NT2/D1 (cell line): ENCODE measurements around the gene UMODL1.

Experiments
- DNase-seq: peaks from one replicate; pipeline ENCODE4 v3.0.0-alpha.2; 2011; ENCODE audit warnings: low read depth, low spot score
- H3K27me3 ChIP-seq: 2 replicates; pipeline ENCODE4 v1.6.0; 2011; ENCODE audit warnings: mild to moderate bottlenecking; ENCODE audit not compliant: insufficient read length, insufficient read depth
- H3K36me3 ChIP-seq: 2 replicates; pipeline ENCODE4 v1.6.1; 2011; ENCODE audit warnings: mild to moderate bottlenecking, low read length, mixed read lengths; ENCODE audit not compliant: insufficient read depth, insufficient read length
- H3K4me1 ChIP-seq: 2 replicates; pipeline ENCODE4 v1.5.1; 2011; ENCODE audit not compliant: insufficient read depth, insufficient read length
- H3K4me3 ChIP-seq: 2 replicates; pipeline ENCODE4 v1.5.1; 2011; ENCODE audit warnings: low read depth; ENCODE audit not compliant: insufficient read length
- H3K9ac ChIP-seq: 2 replicates; pipeline ENCODE4 v1.6.0; 2011; ENCODE audit warnings: low read depth; ENCODE audit not compliant: insufficient read length
- H3K9me3 ChIP-seq: 2 replicates; pipeline ENCODE4 v1.5.1; 2011; ENCODE audit warnings: mild to moderate bottlenecking, low read length; ENCODE audit not compliant: insufficient read depth
- SUZ12 ChIP-seq: IDR thresholded peaks from 2 replicates; pipeline ENCODE4 v1.6.1; 2011; ENCODE audit not compliant: insufficient read length, insufficient read depth; ENCODE audit errors: extremely low read depth
- YY1 ChIP-seq: IDR thresholded peaks from 2 replicates; pipeline ENCODE4 v1.6.1; 2011; ENCODE audit not compliant: insufficient read length, insufficient read depth
- ZNF274 ChIP-seq: IDR thresholded peaks from 2 replicates; pipeline ENCODE4 v1.6.1; 2011; ENCODE audit warnings: mild to moderate bottlenecking, low read depth, low read length

UMODL1 gene, protein sequence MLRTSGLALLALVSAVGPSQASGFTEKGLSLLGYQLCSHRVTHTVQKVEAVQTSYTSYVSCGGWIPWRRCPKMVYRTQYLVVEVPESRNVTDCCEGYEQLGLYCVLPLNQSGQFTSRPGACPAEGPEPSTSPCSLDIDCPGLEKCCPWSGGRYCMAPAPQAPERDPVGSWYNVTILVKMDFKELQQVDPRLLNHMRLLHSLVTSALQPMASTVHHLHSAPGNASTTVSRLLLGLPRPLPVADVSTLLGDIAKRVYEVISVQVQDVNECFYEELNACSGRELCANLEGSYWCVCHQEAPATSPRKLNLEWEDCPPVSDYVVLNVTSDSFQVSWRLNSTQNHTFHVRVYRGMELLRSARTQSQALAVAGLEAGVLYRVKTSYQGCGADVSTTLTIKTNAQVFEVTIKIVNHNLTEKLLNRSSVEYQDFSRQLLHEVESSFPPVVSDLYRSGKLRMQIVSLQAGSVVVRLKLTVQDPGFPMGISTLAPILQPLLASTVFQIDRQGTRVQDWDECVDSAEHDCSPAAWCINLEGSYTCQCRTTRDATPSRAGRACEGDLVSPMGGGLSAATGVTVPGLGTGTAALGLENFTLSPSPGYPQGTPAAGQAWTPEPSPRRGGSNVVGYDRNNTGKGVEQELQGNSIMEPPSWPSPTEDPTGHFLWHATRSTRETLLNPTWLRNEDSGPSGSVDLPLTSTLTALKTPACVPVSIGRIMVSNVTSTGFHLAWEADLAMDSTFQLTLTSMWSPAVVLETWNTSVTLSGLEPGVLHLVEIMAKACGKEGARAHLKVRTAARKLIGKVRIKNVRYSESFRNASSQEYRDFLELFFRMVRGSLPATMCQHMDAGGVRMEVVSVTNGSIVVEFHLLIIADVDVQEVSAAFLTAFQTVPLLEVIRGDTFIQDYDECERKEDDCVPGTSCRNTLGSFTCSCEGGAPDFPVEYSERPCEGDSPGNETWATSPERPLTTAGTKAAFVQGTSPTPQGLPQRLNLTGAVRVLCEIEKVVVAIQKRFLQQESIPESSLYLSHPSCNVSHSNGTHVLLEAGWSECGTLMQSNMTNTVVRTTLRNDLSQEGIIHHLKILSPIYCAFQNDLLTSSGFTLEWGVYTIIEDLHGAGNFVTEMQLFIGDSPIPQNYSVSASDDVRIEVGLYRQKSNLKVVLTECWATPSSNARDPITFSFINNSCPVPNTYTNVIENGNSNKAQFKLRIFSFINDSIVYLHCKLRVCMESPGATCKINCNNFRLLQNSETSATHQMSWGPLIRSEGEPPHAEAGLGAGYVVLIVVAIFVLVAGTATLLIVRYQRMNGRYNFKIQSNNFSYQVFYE

DNA sequence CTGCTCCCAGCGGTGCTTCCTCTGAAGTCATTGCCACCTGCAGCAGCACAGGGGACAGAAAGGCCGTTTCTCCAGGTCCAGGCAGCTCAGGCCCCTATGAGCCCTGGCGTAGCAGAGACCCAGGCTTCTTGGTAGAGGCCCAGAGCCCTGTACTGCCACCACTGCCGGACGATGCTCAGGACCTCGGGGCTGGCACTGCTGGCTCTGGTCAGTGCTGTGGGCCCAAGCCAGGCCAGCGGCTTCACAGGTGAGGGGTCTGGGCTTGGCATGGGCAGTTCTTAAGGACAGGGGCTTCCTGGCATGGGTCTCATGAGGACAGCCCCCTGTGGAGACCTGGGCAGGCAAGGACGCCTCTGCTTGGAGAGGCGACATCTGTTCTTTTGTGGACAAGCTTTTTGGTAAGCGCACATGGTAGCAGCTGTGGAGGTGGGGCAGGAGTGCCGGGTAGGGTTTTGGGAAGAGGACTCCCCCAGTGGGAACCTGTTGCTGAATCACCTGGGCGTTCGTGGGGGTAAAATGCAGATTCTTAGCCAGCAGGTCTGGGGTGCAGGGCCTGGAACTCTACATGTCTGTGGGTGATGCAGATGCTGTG is at the start of gene UMODL1:
UMODL1 (plus strand) TSS at position 172 of the 592 bp plus-strand sequence; CDS start at position 172, 0 bp downstream.
- Histone ChIP-seq H3K27me3 (peaks cover 11% of the 10 kb centered on the region), H3K4me3 (no peak within 1 kb of the TSS), H3K36me3 (no peaks in the 10 kb centered on the region), H3K9me3 (no peaks in the 10 kb centered on the region), H3K9ac (no peak within 1 kb of the TSS), H3K4me1 (peaks cover 18% of the 10 kb centered on the region)
- TF ChIP-seq SUZ12 (no peak), YY1 (no peak), ZNF274 (no peak)
- DNase-seq: no peak

DNA sequence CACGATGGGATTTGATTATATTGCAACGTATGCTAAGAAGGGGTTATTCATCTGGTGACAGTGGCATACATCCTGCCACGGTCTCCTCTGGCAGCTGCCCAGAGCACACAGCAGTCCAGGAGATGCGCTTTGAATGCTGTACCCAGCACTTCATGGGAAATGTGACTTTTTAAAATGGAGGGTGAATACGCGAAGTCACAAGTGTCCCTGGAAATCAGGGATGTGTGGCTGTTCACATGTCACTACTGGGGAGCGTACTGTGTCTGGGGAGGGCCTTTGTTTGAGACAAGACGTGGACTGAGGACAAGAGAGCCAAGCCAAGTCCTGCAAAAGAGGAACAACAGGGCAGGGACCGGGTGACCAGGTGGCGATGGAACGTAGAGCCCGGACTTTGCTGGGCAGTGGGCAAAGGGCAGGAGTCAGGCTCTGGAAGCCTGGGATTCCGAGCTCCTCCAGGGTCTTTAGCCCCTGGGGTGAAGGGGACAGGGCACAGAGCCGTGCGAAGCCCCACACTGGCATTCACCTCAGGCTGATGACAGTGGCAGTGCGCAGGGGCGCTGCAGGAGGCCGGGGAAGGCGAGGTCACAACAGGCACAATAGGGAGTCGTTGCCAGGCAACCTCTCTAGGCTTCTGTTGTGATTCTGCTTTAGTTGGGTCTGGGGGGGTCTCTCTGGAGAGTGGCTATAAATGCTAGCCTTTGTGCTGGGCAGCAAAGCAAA is 49.6 kb upstream of the UMODL1 start:
- no peak for TF ChIP-seq SUZ12
- no peak for TF ChIP-seq YY1
- TF ChIP-seq ZNF274: no peak
- Histone ChIP-seq H3K9me3 (no peaks in the 10 kb centered on the region), H3K4me1 (peaks cover 13% of the 10 kb centered on the region), H3K4me3 (no peak overlapping the region), H3K9ac (peak overlapping the region; percentile 73), H3K36me3 (no peaks in the 10 kb centered on the region), H3K27me3 (peaks cover 27% of the 10 kb centered on the region)
- peak; percentile 57 for DNase-seq

DNA sequence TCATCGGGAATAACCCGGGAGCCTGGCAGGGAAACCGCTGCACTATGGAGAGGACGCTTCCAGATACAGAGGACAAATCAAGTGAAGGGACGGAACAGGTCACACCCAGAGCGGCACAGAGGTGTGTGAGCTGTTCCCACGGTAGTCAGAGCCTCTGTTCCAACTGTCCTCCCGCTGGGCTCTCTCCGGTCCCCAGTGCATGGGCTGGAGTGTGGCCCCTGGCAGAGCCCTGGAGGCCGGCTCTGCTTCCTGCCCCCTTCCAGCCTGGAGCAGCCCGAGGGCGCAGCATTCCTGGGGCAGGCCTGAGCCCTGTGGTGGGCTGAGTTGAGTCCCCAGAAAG is 49.1 kb upstream of the UMODL1 start:
- Histone ChIP-seq H3K36me3 (no peaks in the 10 kb centered on the region), H3K4me1 (peaks cover 16% of the 10 kb centered on the region), H3K9ac (peak overlapping the region; percentile 73), H3K9me3 (no peaks in the 10 kb centered on the region), H3K27me3 (peaks cover 27% of the 10 kb centered on the region), H3K4me3 (peak overlapping the region; percentile 2)
- no peak for DNase-seq
- TF ChIP-seq SUZ12 (no peak), ZNF274 (no peak), YY1 (no peak)

DNA sequence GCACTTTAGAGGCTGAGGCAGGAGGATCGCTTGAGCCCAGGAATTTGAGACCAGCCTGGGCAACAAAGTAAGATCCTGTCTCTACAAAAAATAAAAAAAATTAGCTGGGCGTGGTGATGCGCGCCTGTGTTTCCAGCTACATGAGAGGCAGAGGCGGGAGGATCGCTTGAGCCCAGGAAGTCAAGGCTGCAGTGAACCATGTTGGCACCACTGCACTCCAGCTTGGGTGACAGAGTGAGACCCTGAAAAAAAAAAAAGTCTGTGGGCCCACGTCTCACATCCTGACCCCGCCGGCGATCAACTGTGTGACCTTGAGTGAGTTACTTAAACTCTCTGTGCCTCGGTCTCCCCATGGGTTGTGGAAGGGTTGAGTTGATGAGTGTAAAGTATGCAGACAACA is 48.2 kb upstream of the UMODL1 start:
- no peaks in the 10 kb centered on the region for H3K36me3 ChIP-seq
- TF ChIP-seq ZNF274 (no peak), YY1 (no peak), SUZ12 (no peak)
- DNase-seq: no peak
- no peaks in the 10 kb centered on the region for H3K9me3 ChIP-seq
- no peak overlapping the region for H3K4me3 ChIP-seq
- no peak overlapping the region for H3K9ac ChIP-seq
- peaks cover 27% of the 10 kb centered on the region for H3K27me3 ChIP-seq
- peaks cover 21% of the 10 kb centered on the region for H3K4me1 ChIP-seq

DNA sequence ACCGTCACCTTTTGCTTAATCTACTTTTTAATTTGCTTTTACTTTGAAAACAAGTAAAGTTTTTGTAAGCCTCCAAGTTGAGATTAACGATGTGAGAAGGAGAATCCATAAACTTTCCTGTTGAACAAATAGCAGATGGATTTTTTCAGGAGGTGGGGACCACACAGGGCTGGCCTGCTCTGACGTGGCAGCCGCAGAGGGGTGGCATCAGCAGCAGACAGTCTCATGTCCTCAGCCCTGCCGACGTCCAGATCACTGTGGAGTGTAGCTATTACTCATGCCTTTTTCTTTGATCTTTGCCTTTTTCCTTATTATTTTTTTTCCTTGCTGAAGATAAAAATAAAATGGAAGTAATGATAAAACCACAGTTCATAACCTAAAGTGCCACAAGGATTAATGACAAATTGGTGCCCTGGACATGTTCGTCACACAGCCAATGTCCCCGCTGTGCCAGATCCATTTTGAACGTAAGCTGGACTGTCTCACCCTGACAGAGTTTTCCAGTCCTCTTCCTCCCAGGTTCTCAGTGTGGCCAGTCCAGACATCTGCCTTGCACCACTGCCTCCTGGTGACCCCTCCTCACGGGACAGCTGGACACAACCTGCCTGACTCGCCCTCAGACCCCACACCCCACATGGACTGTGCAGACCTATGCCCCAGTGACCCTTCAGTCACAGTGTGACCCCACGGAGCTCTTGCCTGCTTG is 45.6 kb upstream of the UMODL1 start:
- no peak for TF ChIP-seq YY1
- TF ChIP-seq ZNF274: no peak
- no peak for TF ChIP-seq SUZ12
- H3K4me1 ChIP-seq: peaks cover 26% of the 10 kb centered on the region
- H3K36me3 ChIP-seq: no peaks in the 10 kb centered on the region
- H3K27me3 ChIP-seq: peaks cover 12% of the 10 kb centered on the region
- no peak overlapping the region for H3K4me3 ChIP-seq
- no peak overlapping the region for H3K9ac ChIP-seq
- H3K9me3 ChIP-seq: no peaks in the 10 kb centered on the region
- DNase-seq: no peak

DNA sequence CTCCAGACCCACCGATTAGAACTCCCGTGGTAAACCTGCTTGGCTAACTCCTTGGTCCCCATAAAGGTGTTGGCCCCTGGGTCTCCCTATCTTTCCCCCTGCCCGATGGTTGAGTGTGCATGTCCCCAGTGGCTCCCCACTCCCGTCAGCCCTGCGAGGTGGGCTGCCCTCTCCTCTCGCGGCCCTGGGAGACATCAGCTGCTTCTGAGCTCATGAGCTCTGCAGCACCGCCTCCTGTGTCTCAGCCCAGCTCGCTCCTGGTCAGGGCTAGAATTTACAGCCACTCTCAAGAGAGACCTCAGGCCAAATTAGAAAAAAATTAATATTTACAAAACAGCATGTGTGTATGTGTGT is 45.1 kb upstream of the UMODL1 start:
- Histone ChIP-seq H3K27me3 (peaks cover 7% of the 10 kb centered on the region), H3K9ac (no peak overlapping the region), H3K9me3 (no peaks in the 10 kb centered on the region), H3K36me3 (no peaks in the 10 kb centered on the region), H3K4me1 (peaks cover 26% of the 10 kb centered on the region), H3K4me3 (no peak overlapping the region)
- TF ChIP-seq ZNF274: no peak
- TF ChIP-seq SUZ12: no peak
- no peak for TF ChIP-seq YY1
- no peak for DNase-seq
